DND-41 (cell line): ENCODE measurements around the gene NFIB.

ENCODE experiments used
- CTCF ChIP-seq: IDR thresholded peaks from 2 replicates; pipeline ENCODE4 v1.5.1; 2012; ENCODE audit warnings: borderline replicate concordance, low read length, moderate library complexity, mild to moderate bottlenecking; ENCODE audit not compliant: poor library complexity, severe bottlenecking; ENCODE audit errors: extremely low read depth
- EZH2 ChIP-seq: IDR thresholded peaks from 3 replicates; pipeline ENCODE4 v1.6.1; 2012; ENCODE audit warnings: borderline replicate concordance, low read depth, mild to moderate bottlenecking, moderate library complexity, low read length, inconsistent platforms; ENCODE audit not compliant: severe bottlenecking

DNA sequence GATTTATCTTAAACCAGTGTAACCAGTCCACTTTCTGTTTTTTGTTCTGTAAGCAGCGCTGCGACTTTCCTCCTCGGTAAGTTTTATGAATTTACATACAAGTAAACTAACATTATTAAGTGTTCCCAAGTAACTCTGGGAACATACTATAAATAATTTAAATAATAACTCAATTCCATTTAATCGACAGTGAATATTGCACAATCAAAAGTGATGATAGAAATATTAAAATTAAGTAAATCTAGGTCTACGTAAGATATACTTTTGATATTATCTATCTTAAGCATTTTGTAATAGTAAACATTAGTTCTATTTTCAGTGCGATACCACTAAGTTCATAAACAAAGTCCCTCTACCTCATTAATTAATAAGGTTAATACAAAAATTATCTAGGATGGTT lies 7.8 kb downstream of the NFIB start:
- TF ChIP-seq CTCF (no peak), EZH2 (no peak)
